PC-9 (cell line): ENCODE results near the gene GGTA1.

Source experiments
- CTCF ChIP-seq: fragments of 200-600 bp; sonication (generic); conservative IDR thresholded peaks from 2 replicates; pipeline ENCODE4 v1.6.1; 2017; ENCODE audit warnings: mixed run types, antibody characterized with exemption, mild to moderate bottlenecking, moderate library complexity
- EZH2 ChIP-seq: fragments of 200-600 bp; sonication (generic); IDR thresholded peaks from 2 replicates; pipeline ENCODE4 v1.8.0; 2017; ENCODE audit warnings: antibody characterized with exemption, low read depth

GRCh38 chr9:121532881-121533280, 33.2 kb upstream of the GGTA1 start:
- TF ChIP-seq CTCF, result no peak
- no peak for TF ChIP-seq EZH2
